Glutamatergic neuron (in vitro differentiated cells): Measurements from ENCODE around the gene CCDC178. TPM values are rescaled to one million over a fixed set of nuclear protein-coding genes. Genes with fewer than 3 reads are reported as not detected.
A peak's percentile ranks its signal among the peaks of the same experiment; 100 is the strongest.

Experiments used
- DNase-seq: peaks from one replicate; pipeline ENCODE4 v3.0.0; 2022
- H3K27ac Mint-ChIP-seq: one replicate; pipeline ENCODE4 v1.8.0; 2020; ENCODE audit warnings: mild to moderate bottlenecking, mixed read lengths, inconsistent platforms; ENCODE audit not compliant: unreplicated experiment
- H3K27me3 Mint-ChIP-seq: one replicate; pipeline ENCODE4 v1.8.0; 2020; ENCODE audit warnings: mild to moderate bottlenecking, moderate library complexity, mixed read lengths, inconsistent platforms; ENCODE audit not compliant: unreplicated experiment
- H3K36me3 Mint-ChIP-seq: one replicate; pipeline ENCODE4 v1.8.0; 2020; ENCODE audit warnings: mild to moderate bottlenecking, mixed read lengths, inconsistent platforms; ENCODE audit not compliant: unreplicated experiment
- H3K4me1 Mint-ChIP-seq: one replicate; pipeline ENCODE4 v1.8.0; 2020; ENCODE audit warnings: mild to moderate bottlenecking, low read depth, mixed read lengths, inconsistent platforms; ENCODE audit not compliant: unreplicated experiment
- H3K4me3 Mint-ChIP-seq: one replicate; pipeline ENCODE4 v1.8.0; 2020; ENCODE audit warnings: mild to moderate bottlenecking, mixed read lengths, inconsistent platforms; ENCODE audit not compliant: unreplicated experiment
- H3K9me3 Mint-ChIP-seq: one replicate; pipeline ENCODE4 v1.8.0; 2020; ENCODE audit warnings: mild to moderate bottlenecking, moderate library complexity, mixed read lengths, inconsistent platforms; ENCODE audit not compliant: unreplicated experiment
- total RNA-seq: library from RNA; stranded (reverse); fragmentation: NEBNext Ultra II Directional; extraction: Animal tissue kit (Norgen Biotek cat#: 25700); gene quantifications from one replicate; pipeline ENCODE4 v1.2.1, GENCODE V29; 2021; ENCODE audit not compliant: unreplicated experiment
- TF ChIP-seq, protein P1 (sequence below): fragments of 200-600 bp; sonication (generic); IDR thresholded peaks from one replicate; pipeline ENCODE4 v1.5.0; 2021; ENCODE audit not compliant: partially characterized antibody, unreplicated experiment

Gene CCDC178
- total RNA-seq, 1 donor from 2014 or later = not detected

DNA sequence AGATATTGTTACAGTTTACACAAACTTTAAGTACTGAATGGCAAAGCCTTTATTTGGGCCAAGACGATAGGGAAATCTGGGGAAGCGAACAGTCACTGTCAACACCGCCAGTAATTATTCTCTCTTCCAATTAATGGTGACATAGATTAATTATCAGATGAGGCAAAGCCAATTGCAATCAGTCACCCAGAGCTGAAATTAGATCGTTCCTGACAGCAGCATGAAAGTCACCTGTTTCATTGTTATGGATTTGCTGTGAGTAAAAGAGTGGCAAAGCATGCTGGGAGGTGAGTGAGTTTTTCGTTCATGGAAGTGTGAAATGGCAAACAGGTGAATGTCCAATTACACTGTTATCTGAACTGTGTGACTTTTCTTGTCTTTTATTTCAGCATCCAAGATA, 502.9 kb downstream of the CCDC178 start:
- TF ChIP-seq, protein P1, sequence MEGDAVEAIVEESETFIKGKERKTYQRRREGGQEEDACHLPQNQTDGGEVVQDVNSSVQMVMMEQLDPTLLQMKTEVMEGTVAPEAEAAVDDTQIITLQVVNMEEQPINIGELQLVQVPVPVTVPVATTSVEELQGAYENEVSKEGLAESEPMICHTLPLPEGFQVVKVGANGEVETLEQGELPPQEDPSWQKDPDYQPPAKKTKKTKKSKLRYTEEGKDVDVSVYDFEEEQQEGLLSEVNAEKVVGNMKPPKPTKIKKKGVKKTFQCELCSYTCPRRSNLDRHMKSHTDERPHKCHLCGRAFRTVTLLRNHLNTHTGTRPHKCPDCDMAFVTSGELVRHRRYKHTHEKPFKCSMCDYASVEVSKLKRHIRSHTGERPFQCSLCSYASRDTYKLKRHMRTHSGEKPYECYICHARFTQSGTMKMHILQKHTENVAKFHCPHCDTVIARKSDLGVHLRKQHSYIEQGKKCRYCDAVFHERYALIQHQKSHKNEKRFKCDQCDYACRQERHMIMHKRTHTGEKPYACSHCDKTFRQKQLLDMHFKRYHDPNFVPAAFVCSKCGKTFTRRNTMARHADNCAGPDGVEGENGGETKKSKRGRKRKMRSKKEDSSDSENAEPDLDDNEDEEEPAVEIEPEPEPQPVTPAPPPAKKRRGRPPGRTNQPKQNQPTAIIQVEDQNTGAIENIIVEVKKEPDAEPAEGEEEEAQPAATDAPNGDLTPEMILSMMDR = no peak
- Mint-ChIP-seq H3K9me3 (no peaks in the 10 kb centered on the region), H3K27me3 (no peaks in the 10 kb centered on the region), H3K4me3 (no peak overlapping the region), H3K27ac (no peak overlapping the region), H3K36me3 (no peaks in the 10 kb centered on the region), H3K4me1 (peaks cover 6% of the 10 kb centered on the region)
- DNase-seq = no peak

DNA sequence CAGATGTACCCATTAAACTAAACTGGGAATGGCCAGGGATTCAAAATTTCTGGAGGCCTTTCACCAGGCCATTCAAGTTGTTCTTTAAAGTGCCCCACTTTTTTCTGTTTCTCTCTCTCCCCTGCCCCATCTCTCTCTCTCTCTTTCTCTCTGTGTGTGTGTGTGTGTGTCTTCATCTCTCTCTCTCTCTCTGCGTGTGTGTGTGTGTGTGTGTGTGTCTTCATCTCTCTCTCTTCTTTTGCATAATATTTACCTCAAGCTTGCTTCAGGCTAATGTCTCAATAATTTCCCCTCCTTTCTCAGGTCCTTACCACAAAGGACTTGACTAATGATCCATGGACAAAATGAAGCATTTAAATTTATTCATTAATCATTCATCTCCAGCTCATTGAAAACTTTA, 503.5 kb downstream of the CCDC178 start:
- no peaks in the 10 kb centered on the region for H3K9me3 Mint-ChIP-seq
- H3K27ac Mint-ChIP-seq = no peak overlapping the region
- no peak overlapping the region for H3K4me3 Mint-ChIP-seq
- TF ChIP-seq, protein P1 = no peak
- H3K27me3 Mint-ChIP-seq = no peaks in the 10 kb centered on the region
- peaks cover 6% of the 10 kb centered on the region for H3K4me1 Mint-ChIP-seq
- DNase-seq = no peak
- H3K36me3 Mint-ChIP-seq = no peaks in the 10 kb centered on the region

DNA sequence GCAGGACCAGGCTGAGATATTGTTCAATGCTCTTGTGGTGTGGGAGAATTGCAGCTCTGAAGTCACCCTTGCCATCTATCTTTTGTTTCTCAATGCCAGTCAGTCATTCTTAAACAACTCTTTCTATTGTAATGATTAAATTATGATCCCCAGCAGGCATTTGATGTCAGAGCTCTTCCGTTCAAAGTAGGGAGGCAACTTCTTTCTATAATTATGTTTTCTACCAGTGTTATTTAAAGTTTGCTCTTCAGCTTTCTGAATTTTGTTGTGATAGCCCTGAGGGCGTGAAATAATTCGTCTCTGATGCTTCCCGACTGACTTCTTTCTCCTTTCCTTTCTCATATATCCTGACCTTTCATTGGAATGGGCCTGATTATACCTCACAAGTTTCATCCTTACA, 506.3 kb downstream of the CCDC178 start:
- TF ChIP-seq, protein P1 = no peak
- Mint-ChIP-seq H3K9me3 (no peaks in the 10 kb centered on the region), H3K27me3 (no peaks in the 10 kb centered on the region), H3K36me3 (no peaks in the 10 kb centered on the region), H3K4me3 (no peak overlapping the region), H3K27ac (no peak overlapping the region), H3K4me1 (peaks cover 6% of the 10 kb centered on the region)
- DNase-seq = no peak

DNA sequence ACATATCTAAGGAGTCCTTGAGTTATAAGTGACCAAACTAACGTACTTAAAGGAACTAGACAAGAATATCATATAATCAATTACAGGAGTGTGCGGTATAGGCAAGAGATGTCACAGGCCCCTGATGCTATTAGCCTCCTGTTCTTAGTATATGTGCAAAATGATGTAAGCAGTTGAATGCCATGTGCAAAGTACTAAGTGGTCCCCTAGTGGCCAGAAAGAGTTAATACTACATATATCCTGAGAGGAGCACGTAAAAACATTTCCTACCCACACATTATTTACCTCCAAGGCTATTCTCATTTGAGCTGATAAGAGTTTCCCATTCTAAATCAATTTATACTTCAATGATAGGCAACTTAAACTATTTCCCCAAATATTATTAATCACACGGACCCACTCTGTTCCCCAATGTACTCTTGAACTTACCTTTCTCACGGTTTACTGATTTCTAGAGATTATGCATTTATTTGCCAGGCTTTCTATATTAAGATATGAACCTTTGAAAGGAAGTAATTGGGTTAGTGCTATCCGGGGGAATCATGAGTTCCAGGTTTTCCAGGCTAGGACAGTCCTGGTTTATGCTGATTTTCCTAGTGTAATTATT, 509.7 kb downstream of the CCDC178 start:
- Mint-ChIP-seq H3K4me3 (no peak overlapping the region), H3K4me1 (no peaks in the 10 kb centered on the region), H3K36me3 (no peaks in the 10 kb centered on the region), H3K27me3 (no peaks in the 10 kb centered on the region), H3K9me3 (no peaks in the 10 kb centered on the region), H3K27ac (no peak overlapping the region)
- no peak for DNase-seq
- TF ChIP-seq, protein P1 = peak; percentile 82

DNA sequence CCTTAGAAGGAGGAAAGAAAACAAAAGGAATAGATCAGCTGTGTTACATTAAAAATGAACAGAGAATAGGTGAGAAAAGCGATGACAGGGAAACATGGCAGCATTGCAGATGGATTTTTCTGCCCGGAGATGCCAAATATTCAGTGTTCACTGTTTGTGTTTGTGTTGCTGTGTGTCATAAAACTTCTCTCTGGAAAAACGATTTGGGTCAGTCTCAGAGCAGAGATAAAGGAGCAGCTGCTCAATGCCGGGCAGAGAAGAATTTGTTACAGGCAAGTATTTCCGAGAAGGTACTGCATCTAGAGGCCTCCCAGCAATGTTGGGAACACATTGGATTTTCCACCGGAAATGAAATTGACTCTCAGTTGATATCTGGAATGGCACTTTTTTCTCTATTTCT, 511.3 kb downstream of the CCDC178 start:
- TF ChIP-seq, protein P1 = no peak
- Mint-ChIP-seq H3K4me1 (no peaks in the 10 kb centered on the region), H3K27me3 (no peaks in the 10 kb centered on the region), H3K27ac (no peak overlapping the region), H3K9me3 (no peaks in the 10 kb centered on the region), H3K4me3 (no peak overlapping the region), H3K36me3 (no peaks in the 10 kb centered on the region)
- no peak for DNase-seq
